Measurements from ENCODE around the gene BAHCC1.

Gene BAHCC1

DNA sequence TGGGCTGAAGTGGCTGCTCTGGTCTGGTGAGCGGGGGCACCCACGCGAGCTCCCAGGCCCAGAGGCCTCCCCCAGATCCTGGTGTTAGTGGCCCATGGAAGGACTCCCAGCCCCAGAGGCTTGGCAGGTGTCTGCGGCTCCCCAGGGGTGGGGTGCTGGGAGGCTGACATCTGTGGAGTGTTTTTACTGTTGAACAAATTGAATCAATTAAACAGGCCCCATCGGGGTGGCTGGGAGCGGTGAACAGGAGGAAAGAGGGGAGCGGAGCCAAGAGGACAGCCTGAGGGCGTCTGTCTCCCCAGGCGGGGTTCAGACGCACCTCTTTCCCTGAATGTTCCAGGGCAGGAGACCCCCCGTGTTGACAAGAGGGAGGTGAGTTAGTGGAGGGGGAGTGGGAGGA lies 87.4 kb downstream of the BAHCC1 start:
- DNase-seq: no peak

DNA sequence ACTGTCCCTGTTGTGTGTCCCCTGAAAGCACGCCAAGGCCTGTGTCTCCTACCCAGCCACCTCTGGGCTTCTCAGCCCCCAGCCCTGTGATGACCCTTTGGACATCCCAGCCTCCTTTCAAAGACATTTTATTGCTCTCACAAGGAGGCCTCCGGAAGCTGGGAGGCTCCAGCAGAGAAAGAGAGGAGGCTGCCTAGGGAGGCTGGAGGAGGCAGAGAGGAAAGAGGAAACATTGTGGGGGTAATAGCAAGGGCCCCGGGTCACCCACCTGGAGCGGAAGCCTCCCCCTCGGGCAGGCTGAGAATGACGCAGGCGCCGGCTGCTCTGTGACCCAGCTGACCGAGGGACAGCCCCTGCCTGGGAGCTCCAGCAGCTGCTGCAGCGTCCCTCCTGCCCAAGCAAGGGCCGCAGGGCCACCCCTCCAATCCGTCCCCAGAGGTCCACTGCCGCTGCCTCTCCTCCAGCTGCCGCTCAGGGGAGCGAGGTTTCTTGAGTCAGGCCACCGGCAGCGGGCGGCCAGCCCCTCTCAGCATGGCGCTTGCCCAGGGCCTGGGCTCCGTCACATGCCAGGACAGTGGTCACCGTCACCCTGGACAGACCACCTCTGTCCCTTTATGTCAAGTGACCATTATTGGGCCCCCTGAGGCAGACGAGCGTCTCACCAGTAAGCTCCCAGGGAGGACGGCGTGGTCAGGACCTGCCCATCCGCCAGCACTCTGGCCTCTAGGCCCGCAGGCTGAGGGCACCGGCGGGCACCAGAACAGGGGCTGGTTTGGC lies 88.0 kb downstream of the BAHCC1 start:
- DNase-seq: peak; percentile 18

DNA sequence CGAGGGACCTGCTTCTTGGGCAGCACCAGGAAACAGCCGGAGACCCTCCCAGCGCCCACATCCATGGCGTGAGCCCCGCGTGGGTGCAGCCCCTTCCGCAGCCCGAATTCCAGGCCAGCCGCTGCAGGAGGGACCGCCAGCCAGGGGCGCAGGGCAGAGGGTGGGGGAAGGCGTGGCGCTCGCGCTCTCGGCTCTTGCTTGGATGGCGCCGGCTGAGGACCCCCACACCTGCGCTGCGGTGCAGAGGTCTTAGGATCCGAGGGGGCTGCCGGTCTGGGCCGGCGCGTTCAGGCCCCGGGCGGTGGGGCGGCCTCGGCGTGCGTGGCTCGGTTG lies 88.6 kb downstream of the BAHCC1 start:
- no peak for DNase-seq

DNA sequence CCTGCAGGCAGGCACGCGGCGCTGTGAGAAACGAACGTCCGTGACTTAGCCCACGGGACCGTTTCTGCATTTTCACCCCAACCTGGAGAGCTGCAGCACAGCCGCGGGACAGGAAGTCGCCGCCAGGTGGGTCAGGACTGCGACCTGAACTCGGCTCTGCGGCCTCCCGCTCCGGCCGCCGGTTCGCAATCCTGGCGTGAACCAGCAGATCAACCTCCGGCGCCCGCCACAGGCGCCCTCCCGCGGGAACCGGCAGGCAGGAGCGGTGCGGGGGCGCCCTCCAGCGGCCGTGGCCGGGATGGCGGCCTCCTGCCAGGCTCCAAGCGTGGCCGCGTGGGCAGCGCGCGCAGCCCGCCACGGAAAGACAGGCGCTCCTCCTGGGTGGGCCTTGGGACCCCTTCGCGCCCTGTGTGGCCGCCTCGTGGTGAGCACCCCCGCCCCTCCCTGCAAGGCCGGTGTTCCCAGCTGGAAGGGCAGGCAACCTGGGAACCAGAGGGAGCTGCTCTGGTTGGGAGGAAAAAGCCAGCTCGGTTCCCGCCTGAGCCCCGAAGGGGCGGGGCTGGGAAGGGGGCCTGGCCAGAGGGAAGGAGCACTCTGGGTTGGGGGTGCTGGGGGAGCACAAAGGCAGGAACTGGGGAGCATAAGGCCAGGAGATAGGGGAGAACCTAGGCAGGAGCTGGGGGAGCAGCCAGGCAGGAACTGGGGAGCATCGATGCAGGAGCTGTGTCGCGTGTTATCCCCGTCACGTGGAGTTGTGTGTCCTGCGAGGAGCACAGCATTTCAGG lies 89.1 kb downstream of the BAHCC1 start:
- peak; percentile 78 for DNase-seq

DNA sequence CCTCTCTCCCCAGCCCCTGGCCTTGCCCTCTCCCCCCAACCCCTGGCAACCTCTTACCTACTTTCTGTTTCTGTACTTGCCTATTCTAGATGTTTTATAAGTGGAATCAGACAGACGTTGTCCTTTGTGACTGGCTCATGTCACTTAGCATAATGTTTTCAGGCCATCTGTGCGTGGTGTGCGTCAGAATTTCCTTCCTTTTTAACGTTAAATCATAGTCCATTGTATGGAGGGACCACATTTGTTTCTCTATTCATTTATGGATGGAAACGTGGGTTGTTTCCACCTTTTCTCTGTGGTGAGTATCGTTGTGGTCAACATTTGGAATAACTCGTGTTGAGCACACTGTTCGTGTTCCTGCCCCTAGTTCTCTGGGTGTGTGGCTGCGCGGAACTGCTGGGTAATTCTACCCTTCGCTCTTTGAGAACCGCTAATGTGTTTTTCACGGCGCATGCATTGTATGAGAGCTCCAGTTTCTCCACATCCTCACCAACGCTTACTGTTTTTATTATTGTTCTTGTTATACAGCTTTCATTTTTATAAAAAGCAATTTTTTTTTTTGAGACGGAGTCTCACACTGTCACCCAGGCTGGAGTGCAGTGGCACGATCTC lies 91.0 kb downstream of the BAHCC1 start:
- DNase-seq: no peak

DNA sequence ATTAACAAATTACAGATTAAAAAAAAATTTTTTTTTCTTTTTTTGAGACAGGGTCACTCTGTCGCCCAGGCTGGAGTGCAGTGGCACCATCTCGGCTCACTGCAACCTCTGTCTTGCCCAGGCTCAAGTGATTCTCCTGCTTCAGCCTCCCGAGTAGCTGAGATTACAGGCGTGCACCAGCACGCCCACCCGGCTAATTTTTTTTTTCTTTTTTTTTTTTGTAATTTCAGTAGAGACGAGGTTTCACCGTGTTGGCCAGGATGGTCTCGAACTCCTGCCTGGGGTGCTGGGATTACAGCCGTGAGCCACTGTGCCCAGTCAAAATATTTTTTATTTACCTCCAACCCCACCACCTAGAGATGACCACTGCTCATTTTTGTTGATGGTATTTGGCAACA lies 91.8 kb downstream of the BAHCC1 start:
- DNase-seq: no peak

DNA sequence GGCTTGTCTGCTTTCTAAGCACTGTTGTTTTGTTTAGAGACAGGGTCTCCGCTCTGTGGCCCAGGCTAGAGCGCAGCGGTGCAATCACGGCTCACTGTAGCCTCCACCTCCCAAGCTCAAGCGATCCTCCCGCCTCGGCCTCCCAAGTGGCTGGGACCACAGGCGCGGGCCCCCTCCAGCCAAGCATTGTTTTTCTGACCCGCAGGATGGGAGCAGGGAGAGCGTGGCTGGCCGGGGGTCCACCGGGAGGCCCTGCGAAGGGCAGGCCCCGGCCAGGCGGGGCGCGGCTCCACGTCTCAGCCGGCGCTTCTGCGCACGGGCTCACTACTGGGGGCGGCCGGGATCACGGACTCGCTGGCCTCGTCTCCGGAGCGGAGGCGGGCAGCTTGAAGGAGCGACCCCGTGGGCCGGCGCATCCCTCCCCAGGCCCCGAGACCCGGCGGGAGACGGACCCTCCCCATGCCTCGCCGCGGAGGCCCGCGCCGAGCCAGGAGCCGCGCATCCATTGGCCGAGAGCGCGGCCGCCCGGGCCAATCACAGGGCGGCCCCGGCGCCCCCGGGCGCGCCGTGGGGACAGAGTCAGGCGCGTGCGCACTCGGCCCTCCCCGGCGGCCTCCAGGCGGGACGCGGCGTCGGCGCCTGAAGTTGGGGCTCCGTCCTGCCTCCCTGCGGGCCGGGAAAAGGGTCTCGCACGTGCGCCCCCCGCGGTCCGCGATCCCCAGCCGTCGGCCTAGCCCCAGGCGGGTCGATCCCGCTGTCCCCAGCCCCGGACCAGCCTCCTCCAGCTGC lies 92.4 kb downstream of the BAHCC1 start:
- DNase-seq: peak; percentile 67

DNA sequence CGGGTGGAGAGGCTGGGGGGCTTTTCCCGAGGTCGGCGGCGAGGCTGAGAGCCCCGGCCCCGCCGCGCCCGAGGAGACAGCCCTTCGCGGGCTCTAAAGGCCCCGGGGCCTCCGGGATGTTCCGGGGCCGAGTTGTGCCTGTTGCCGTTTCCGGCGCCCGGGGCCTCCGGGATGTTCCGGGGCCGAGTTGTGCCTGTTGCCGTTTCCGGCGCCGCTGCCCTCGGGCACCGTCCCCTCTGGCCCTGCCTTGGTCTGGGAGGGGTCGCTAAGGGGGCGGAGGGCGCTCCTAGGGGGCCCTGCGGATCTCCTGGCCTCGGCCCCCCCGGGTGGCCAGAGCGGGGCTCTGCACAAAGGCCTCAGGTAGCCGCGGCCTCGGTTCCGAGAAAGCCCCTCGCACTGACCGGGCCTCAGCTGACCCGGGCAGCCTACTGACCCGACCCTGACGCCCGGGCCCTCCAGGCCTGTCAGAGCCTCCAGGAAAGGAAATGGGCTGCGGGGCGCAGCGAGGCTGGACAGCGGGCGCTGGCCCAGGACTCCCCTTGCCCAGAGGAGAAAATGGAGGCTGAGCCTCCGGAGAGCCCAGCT lies 93.1 kb downstream of the BAHCC1 start:
- no peak for DNase-seq

DNA sequence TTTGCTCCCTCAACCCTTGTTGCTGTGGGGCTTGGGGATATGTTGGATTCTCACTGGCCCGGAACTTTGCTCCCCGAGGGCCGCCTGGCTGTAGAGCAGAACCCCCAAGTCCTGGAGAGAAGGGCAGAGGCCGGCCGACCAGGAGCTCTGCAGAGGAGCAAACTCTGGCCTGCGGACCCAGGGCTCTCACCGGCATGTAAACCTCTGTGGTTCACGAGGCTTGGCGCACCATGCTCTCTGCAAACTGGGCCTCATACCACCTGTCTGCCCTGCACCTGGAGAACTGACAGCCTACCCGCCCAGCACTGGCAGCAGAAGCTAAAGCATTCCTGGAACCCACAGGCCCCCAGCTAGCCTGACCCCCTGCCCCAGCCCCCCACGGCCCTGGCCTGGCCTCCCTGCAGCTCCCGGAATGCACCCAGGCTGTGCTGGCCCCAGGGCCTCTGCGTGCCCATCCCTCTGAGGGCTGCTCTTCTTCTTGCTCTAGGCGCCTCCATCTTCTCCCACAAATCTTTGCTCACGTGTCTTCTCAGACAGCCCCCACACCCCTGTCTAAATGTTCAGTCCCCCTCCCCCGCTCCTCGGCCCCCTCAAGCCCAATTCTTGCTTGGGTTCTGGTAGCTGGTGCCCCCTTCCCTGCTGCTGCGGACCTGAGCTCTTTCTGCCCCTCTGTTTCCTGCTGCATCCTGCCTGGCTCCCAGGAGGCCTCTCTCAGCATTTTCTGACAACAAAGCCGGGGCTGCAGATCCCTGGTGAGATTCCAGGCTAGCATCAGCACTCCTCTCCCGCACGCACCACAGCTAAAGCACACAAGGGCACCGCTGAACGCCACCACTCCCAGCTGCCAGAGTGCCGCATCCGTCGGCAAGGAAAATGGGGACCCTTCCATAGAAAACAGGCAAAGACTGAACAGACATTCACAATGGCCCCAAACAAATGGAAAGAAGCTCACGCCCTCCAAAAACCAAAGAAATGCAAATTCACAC lies 94.0 kb downstream of the BAHCC1 start:
- no peak for DNase-seq

DNA sequence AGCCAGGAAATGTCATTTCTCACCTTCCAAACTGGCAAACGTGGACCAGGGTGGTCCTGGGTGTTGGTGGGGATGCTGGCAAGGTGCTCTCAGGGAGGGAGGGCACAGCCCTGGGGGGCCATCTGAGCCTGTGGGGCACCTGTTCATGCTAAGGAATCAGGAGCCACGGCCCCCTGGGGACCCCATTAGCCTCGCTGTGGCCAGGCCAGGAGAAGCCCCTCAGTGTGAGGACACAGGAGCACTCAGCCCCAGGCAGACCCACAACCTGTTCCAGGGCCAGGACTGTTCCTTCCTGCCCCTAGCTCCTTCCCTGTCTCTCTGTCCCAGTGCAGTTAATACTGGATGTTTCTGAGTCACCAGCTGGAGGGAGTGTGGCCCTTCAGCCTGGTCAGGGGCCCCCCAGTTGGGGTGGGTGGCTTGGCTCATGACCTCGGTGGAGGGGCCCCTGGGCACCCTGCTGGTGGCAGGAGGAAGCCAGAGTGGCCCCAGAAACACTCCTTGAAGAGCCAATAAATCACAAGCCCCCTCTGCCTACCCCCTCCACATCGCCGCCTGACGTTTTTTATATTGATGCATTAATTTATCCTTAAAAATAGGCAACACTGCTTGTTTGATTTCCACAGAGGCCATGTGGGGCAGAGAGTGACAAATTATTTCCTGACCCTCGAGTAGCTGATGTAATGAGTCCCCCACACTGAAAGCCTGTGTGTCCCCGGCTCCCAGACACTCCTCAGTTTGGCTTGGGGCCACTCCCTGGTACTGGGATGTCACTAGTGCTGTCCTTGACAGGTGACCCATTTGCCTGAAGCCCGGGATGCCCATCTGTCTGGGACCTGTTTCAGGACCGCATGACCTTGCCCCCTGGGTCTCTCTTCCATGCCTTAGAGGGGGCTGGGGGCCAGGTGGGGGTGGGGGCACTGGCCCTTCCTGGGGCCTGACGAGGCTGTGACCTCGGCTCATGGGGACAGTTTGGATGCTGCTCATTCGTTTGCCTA lies 95.0 kb downstream of the BAHCC1 start:
- no peak for DNase-seq

DNA sequence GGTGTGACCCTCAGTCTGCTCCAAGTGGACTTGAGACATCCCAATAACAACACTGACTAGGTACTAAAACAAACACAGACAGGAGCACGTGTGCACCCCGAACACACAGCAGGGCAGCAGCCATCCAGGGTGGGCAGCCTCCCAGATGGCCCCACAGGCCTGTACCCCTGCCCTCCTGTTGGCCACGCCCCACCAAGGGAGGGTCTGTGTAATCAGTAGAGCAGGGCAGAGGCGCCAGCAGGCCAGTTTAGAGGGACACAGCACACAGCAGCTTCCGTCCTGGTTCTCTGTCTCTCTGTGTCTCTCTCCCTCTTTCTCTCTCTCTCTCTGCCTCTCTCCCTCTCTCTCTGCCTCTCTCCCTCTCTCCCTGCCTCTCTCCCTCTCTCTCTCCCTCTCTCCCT lies 95.9 kb downstream of the BAHCC1 start:
- DNase-seq: no peak

DNA sequence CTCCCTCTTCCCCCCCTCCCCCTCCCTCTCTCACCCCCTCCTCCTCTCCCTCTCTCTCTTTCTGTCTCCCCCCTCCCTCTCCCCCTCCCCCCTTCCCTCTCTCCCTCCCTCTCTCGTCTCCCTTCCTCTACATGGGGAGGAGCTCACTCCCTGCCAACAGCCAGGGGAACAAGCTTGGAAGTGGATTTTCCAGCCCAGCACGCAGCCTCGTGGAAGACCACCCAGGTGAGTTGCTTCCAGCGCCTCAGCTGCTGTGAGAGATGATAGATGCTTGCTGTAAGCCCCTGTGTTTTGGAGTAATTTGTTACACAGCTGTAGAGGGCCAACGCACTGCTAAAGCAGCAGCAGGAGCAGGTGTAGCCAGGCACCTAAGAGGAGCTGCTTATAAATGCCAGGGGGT lies 96.5 kb downstream of the BAHCC1 start:
- no peak for DNase-seq

DNA sequence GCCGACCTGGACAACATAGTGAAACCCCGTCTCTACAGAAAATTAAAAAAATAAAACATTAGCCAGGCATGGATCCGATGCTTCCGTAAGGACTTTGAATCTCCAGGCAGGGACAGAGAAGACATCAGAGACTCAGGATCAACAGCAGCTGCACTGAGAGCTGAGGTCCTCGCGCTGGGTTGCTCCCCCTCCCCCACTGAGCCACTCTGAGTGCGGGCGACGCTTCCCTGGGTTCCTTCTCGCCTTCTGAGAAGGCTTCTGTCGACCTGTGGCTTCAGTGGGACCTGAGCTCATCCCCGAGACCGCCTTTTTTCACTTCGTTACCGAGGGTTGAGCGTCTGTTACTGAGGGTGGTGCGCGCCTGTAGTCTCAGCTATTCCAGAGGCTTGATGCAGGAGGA lies 96.9 kb downstream of the BAHCC1 start:
- DNase-seq: no peak

DNA sequence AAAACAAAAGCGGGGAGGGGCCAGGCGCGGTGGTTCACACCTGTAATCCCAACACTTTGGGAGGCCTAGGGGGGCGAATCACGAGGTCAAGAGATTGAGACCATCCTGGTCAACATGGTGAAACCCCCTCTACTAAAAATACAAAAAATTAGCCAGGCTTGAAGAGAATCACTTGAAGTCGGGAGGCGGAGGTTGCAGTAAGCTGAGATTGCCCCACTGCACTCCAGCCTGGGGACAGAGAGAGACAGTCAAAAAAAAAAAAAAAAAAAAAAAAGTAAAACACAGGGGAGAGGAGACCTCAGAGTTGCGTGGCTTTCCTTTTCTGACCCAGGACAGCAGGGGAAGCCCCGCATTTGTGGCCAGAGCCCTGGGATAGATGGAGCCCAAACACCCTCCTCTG lies 97.4 kb downstream of the BAHCC1 start:
- no peak for DNase-seq

DNA sequence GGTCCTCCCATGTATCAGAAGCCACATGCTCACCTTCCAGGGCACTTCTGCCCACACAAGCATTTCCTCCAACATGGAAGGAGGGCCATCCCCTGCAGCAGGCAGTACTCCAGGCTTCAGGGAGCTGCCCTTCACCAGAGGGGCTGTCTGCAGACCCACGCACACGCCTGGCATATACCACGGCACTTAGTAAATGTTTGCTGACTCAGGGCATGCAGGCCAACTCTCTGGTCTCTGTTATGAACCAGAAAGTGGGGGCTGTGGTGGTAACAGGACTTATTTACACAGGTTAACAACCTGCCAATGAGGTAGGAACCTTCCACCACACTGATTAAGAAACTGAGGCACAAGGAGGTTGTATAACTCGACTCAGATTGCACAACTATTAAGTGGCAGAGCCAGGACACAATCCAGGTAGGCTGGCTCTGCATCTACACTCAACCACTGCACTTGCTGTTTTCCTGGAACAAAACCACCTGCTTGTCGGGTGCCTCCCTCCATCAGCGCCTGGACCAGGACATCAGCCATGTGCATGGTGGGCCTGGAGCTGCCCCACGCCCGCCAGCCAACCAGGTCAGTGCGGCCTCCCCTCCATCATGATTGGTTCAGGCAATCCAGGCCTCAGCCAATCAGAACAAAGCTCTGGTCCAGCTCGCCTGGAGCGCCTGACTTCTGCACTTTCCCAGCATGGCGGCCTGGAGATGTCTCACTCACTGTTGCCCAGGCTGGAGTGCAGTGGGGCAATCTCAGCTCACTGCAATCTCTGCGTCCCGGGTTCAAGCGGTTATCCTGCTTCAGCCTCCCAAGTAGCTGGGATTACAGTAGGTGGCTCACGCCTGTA lies 98.2 kb downstream of the BAHCC1 start:
- DNase-seq: no peak

DNA sequence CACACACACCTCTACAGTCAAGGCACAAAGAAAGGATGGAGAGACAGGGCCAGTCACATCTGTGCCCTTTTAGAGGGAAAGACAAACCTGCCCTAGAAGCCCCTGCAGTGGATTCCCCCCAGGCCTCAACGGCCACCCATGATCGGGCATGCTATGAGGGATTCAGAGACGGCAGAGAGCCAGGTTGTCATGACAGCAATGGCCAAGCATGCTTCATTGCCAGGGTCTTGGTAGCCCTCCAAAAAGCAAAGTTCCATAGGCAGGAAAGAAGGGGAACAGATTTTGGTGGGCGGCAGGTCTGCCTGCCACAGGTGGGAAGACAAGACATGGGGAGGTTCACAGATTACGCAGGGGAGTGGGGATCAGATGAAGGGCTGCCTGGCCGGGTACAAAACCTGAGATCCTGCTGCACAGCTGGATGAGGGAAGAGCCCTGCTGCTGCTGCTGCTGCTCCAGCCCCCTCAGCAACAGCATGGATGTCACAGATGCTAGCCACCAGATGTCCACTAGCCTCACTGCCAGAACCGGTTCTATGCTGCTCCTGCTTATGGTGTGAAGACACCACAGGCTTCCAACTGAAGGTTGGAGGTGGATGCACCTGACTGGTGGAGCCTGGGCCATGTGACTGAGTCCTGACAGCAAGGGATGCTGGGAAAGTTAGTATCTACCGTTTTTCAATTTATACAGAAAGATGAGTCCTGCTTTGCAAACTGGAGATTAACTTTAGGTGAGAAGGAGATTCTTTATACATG lies 99.5 kb downstream of the BAHCC1 start:
- no peak for DNase-seq

DNA sequence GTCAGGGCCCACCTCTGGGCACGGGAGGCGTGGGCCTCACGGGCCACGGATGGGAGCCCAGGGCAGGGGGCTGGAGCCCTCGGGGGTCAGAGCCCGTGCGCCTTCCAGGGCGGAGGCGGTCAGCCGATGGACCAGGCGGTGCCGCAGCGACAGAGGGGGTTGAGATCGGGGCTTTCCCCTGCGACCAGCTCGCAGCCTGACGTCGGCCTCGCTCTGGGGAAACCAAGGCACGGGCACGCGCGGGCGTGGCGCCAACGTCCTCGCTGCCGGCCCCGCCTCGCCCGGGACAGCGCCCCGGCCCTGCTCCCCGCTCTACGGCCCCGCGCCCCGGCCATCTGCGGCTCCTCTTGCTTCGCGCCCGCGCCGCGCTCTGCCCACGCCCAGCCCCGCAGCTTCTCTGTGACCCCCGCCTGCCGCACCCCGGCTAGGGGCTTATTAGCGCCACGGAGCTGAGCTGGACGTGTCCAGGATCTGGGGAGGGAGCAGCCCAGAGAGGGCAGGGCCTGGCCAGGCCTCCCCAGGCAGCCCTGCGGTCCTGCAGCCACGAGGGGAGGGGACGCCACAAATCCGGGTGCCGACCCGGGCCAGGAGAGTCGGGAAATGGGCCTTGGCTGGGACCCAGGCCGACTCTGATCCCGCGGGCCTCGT lies 103.8 kb downstream of the BAHCC1 start:
- no peak for DNase-seq

DNA sequence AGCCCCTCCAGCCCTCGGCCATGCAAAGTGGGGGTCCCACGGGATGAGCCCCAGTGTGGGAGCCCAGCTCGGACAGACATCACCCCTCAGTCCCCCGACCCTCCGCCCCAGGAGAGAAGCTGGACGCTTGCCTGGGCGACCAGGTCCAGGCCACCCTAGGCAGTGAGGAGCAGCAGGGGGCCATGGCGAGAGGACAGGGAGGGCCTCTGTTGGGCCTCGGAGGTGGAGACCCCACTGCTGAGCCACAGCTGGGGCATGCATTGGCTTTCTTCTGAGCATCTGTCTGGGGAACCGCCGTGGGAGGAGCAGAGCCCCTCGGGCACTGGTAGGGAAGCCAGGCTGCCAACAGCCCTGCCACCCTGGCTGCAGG lies 104.3 kb downstream of the BAHCC1 start:
- DNase-seq: no peak

Data from KG1 (cell line).